Putamen (tissue), 1 donor: ENCODE measurements around the gene ATAD3C.
"Not testable (repeated sequence)": the region's sequence is repeated elsewhere in the genome, so short reads cannot be mapped to it uniquely, and the experiment has no call there.

Source experiments
- DNase-seq: peaks from one replicate; pipeline ENCODE4 v3.0.0-alpha.2; 2016; ENCODE audit warnings: low spot score

The ATAD3C gene

GRCh38 chr1:1477206-1477605 is 27.7 kb downstream of the ATAD3C start:
- no peak for DNase-seq

DNA sequence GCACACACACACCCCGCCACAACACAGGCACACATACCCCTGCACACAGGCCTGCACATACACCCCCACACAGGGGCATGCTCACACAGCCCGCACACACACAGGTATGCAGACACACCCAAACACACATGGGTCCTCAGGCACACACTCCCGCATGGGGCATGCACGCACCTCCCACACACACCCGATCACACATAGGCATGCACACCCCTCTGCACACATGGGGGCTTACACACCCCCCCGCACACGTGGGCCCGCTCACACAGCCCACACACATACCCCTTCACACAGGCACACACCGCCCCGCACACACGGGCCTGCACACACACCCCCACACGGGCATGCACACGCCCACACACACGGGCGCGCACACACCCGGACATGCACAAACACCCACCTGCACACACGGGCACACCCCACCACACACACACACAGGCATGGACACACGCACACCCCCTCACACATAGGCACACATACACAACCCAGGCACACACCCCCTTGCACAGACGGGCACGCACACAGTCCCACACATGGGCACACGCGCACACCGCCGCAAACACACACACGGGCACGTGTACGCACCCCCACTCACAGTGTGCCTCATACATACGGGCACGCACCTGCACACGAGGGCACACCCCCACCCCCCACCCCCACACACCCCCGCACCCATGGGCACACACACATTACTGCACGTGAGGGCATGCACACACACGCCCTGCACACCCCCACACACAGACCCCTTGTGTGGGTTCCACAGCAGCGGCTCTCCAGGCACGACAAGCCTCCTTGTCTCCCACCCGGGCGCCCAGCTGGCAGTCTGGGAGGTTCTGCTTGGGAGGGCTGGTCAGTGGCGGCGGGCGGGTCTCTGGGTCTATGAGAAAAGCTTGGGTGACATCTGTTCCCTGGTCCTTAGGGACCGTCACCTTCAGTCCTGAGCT is 30.3 kb downstream of the ATAD3C start:
- DNase-seq: no peak

DNA sequence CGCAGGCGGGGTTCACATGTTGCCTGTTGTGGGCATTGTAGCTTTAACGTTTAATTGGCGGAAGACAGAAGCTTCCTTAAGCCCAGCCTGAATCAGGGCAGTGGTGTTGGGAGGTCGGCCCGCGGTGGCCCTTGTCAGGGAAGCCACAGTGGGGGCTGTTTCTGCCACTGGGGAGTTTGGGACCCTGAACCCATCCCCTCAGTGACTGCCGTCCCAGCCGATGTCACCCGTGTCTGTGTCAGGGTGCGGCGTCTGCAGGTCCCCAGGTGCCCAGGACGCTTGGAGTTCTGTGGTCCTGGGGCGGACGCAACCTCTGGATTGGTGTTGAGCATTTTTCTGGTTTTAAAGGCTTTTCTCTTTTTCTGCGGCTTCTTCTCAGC is 31.0 kb downstream of the ATAD3C start:
- not testable (repeated sequence) for DNase-seq

- not testable (repeated sequence) for DNase-seq
Observed at GRCh38 chr1:1481811-1482210, 32.3 kb downstream of the ATAD3C start.

GRCh38 chr1:1482856-1483255 is 33.4 kb downstream of the ATAD3C start:
- no peak for DNase-seq

DNA sequence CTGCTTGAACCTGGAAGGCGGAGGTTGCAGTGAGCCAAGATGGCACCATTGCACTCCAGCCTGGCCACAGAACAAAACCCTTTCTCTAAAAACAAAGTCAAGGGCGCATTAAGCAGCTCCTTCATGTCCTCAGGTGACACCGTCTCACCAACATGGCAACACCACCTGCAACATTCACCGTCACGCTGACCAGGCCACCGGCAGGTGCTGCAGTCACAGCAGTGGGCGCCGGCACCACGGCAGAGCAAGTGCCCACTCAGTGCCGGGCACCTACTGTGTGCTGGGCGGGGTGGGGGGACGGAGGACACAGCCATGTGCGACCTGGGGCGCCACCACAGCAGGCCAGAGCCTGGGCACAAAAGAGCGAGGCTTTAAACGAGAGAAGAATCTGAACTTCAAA is 34.2 kb downstream of the ATAD3C start:
- no peak for DNase-seq

DNA sequence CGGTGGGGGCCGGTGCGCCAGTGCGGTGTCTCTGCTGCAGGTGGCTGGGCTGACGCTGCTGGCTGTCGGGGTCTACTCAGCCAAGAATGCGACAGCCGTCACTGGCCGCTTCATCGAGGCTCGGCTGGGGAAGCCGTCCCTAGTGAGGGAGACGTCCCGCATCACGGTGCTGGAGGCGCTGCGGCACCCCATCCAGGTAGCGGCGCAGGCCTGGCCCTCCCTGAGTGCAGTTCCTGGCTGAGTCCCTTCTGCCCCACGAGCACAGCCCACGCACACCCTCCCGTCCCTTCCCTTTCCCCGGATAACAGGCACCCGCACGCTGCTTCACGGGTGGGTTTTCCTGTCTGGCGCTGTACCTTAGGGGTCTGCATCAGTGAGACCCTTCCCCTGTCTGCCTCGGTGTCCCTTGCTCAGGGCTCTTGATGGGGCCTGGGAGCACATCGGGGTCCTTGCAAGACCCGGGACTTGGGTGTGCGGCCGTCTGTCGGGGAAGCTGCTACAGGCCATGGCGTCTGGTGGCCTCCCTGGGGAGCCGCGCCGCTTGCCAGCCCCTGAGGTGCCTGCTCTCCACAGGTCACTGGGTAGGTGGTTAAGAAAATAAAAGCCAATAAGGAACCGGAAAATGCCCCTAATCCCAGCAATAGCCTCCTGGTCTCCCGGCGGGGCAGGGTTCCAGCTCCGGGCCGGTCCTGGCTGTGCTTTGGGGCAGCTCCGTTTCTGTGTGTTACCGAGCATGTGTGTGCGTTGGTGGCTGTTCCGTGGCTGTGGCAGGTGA is 35.7 kb downstream of the ATAD3C start:
- not testable (repeated sequence) for DNase-seq

- not testable (repeated sequence) for DNase-seq
Observed at GRCh38 chr1:1485755-1486317, 36.3 kb downstream of the ATAD3C start.

DNA sequence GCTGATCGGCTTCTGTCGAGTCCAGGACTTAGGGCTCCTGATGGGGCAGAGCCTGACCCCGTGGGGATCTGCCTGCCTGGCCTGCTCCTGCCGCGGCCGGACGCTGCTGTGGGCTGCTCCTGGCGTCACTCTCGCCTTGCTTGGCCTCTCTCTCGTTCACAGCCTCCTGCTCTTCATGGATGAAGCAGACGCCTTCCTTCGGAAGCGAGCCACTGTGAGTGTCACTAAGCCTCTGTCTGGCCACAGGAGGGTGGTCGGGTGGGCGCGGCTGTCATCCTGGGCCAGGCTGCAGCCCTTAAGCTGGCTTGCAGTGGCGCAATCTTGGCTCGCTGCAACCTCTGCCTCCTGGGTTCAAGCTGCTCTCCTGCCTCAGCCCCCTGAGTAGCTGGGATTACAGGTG is 38.2 kb downstream of the ATAD3C start:
- DNase-seq: no peak

- no peak for DNase-seq
Observed at GRCh38 chr1:1489231-1489630, 39.7 kb downstream of the ATAD3C start.

GRCh38 chr1:1489861-1490260 is 40.4 kb downstream of the ATAD3C start:
- DNase-seq: no peak

DNA sequence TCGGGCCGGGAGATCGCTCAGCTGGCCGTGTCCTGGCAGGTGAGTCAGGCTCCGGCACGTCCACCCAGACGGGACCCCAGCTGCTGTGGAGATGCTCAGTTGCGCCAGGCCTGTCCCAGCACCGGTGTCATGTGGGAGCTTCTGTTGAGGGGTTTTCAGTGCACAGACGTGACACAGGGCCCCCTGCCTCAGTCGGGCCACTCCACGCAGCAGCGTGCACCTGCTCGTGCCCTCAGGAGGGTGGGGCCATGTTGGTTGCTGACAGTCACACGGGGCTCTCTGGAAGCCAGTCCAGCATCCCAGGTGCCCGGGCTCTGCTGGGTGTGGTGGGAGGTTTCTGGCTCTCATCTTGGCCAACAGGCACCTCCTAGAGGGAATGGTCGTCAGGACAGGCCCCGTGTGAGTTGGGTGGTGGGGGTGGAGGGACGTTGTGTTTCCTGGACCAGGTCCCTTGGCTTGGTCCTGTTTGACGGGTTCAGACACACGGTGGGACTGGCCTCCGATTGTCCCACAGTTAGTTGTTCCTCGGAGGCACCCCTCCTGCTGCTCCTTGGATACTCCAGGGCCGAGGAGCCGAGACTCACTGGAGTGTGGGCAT is 41.2 kb downstream of the ATAD3C start:
- no peak for DNase-seq

DNA sequence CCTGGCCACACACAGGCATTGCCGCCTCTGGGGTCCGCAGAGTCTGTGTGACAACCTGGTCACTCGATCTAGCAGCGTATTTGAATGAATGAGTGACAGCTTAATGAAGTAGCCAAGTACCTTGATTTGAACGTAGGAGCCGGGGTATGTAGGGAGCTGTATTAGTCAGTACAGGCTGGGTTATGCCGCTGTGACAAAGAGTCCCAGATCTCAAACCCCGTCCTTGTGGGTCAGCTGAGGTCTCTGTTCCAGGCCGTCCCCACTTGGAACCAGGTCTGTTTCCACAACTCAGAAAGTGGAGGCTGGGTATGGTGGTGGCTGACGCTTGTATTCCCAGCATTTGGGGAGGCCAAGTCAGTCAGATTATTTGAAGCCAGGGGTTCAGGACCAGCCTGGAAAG is 42.1 kb downstream of the ATAD3C start:
- DNase-seq: no peak

DNA sequence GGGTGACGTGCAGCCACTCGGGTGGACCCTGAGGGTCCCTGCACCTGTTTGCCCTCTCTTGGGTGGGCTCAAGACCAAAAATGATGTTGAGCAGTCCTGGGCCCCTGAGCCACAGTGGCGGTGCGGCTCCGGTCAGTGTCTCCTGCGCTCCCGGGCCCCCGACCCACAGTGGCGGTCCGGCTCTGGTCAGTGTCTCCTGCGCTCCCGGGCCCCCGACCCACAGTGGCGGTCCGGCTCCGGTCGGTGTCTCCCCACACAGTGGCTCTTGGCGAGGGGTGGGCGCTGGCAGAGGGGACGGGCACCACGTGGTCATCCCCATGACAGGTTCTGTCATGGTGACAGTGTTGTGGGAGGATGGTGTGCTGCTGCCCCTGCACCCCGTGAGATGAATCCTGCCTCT is 44.8 kb downstream of the ATAD3C start:
- DNase-seq: not testable (repeated sequence)

- DNase-seq: not testable (repeated sequence)
Observed at GRCh38 chr1:1495461-1495975, 46.0 kb downstream of the ATAD3C start.

DNA sequence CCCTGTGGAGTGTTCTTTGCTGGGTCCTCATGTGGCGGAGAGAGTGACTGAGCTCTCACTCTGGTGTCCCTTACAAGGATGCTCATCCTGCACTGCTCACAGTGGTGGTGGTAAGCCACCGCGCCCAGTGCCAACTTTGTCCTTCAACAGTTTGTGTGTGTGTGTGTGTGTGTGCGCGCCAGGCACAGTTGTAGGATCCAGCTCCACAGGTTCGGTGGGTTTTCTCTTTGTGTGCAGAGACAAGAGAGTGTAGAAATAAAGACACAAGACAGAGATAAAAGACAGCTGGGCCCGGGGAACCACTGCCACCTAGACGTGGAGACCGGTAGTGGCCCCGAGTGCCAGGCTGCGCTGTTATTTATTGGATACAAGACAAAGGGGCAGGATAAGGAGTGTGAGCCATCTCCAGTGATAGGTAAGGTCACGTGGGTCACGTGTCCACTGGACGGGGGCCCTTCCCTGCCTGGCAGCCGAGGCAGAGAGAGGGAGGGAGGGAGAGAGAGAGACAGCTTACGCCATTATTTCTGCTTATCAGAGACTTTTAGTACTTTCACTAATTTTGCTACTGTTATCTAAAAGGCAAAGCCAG is 55.4 kb downstream of the ATAD3C start:
- DNase-seq: peak; percentile 41

DNA sequence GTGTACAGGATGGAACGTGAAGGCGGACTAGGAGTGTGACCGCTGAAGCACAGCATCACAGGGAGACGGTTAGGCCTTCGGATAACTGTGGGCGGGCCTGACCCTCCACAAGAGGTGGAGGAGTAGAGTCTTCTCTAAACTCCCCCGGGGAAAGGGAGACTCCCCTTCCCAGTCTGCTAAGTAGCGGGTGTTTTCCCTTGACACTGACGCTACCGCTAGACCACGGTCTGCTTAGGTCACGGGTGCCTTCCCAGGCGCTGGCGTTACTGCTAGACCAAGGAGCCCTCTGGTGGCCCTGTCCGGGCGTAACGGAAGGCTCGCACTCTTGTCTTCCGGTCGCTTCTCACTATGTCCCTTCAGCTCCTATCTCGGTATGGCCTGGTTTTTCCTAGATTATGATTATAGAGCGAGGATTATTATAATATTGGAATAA is 55.9 kb downstream of the ATAD3C start:
- peak; percentile 35 for DNase-seq

DNA sequence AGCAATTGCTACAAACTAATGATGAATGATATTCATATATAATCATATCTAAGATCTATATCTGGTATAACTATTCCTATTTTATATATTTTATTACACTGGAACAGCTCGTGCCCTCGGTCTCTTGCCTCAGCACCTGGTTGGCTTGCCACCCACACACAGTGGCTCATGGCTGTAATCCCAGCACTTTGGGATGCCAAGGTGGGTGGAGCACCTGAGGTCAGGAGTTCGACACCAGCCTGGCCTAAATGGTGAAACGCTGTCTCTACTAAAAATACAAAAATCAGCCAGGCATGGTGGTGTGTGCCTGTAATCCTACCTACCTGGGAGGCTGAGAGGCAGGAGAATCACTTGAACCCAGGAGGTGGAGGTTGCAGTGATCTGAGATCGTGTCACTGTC is 56.3 kb downstream of the ATAD3C start:
- DNase-seq: not testable (repeated sequence)

- no peak for DNase-seq
Observed at GRCh38 chr1:1507305-1507704, 57.8 kb downstream of the ATAD3C start.

DNA sequence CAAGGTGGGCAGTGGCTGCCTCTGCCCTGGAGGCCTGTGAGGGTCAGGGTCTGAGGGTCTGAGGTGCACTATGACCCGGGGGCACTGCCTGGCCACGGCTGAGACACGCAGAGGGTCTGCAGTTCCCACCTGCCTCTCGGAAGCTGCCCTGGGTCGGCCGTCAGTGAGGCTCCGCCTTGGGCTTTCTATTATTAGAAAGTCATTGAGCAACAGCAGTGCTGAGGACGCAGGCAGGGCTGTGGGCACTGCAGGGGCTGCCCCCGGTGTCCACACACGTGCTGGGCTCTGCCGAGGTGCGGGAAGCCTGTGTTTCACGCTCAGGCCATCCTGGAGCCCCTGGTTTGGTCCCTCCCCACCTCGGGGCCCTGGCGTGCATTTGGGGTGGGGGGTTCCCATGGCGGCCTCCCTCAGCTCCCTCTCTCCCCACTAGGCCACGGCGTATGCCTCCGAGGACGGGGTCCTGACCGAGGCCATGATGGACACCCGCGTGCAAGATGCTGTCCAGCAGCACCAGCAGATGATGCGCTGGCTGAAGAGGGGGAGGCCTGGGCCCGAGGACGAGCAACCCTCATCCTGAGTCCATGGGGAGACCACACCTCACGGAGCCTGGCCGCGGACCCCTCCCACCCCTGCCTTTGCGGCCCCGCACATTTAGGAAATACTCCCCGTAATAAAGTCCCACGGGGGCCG is 59.4 kb downstream of the ATAD3C start:
- DNase-seq: not testable (repeated sequence)

GRCh38 chr1:1509465-1509850 is 60.0 kb downstream of the ATAD3C start:
- not testable (repeated sequence) for DNase-seq
